Neural progenitor cell (in vitro differentiated cells): ENCODE data around the gene HTRA2. TPM values are rescaled to one million over a fixed set of nuclear protein-coding genes. Genes with fewer than 3 reads are reported as not detected.

ENCODE experiments used
- DNase-seq: peaks from one replicate; pipeline ENCODE4 v3.0.0-alpha.2; 2016; ENCODE audit warnings: low spot score
- H2AFZ ChIP-seq: fragments of 200-600 bp; sonication (generic); replicated peaks from 2 replicates; pipeline ENCODE4 v1.6.1; 2016; ENCODE audit warnings: antibody characterized with exemption
- H3F3A ChIP-seq: fragments of 200-600 bp; sonication (generic); 2 replicates; pipeline ENCODE4 v1.6.1; 2016; ENCODE audit warnings: antibody characterized with exemption, low read depth
- H3K27ac ChIP-seq: fragments of 200-600 bp; sonication (generic); 2 replicates; pipeline ENCODE4 v1.5.1; 2016; ENCODE audit warnings: mild to moderate bottlenecking
- H3K27me3 ChIP-seq: fragments of 200-600 bp; sonication (generic); 2 replicates; pipeline ENCODE4 v1.6.1; 2016; ENCODE audit warnings: mild to moderate bottlenecking, moderate library complexity
- H3K36me3 ChIP-seq: fragments of 200-600 bp; sonication (generic); 2 replicates; pipeline ENCODE4 v1.5.1; 2016
- H3K4me1 ChIP-seq: fragments of 200-600 bp; sonication (generic); 2 replicates; pipeline ENCODE4 v1.6.1; 2016; ENCODE audit warnings: mixed run types
- H3K4me2 ChIP-seq: fragments of 200-600 bp; sonication (generic); 2 replicates; pipeline ENCODE4 v1.6.1; 2016
- H3K4me3 ChIP-seq: fragments of 200-600 bp; sonication (generic); 2 replicates; pipeline ENCODE4 v1.5.1; 2016
- H3K79me2 ChIP-seq: fragments of 200-600 bp; sonication (generic); 2 replicates; pipeline ENCODE4 v1.6.1; 2016; ENCODE audit warnings: low read depth
- H3K9ac ChIP-seq: fragments of 200-600 bp; sonication (generic); 2 replicates; pipeline ENCODE4 v1.6.1; 2016
- H3K9me3 ChIP-seq: fragments of 200-600 bp; sonication (generic); 2 replicates; pipeline ENCODE4 v1.5.1; 2016; ENCODE audit warnings: low read depth
- H4K20me1 ChIP-seq: fragments of 200-600 bp; sonication (generic); 2 replicates; pipeline ENCODE4 v1.6.1; 2016; ENCODE audit warnings: low read depth
- H3K27ac Mint-ChIP-seq: 3 replicates; pipeline ENCODE4 v1.8.0; 2021; ENCODE audit warnings: mixed read lengths
- H3K27me3 Mint-ChIP-seq: 2 replicates; pipeline ENCODE4 v1.8.0; 2022; ENCODE audit warnings: low read depth, mild to moderate bottlenecking, inconsistent platforms, moderate library complexity, mixed read lengths; ENCODE audit not compliant: insufficient read depth
- H3K36me3 Mint-ChIP-seq: 3 replicates; pipeline ENCODE4 v1.8.0; 2021; ENCODE audit warnings: mixed read lengths
- H3K4me1 Mint-ChIP-seq: 3 replicates; pipeline ENCODE4 v1.8.0; 2021; ENCODE audit warnings: mixed read lengths
- H3K4me3 Mint-ChIP-seq: 3 replicates; pipeline ENCODE4 v1.8.0; 2021; ENCODE audit warnings: mild to moderate bottlenecking, moderate library complexity, mixed read lengths
- H3K9me3 Mint-ChIP-seq: 3 replicates; pipeline ENCODE4 v1.8.0; 2020; ENCODE audit warnings: mixed read lengths
- CTCF ChIP-seq: fragments of 200-600 bp; sonication (generic); IDR thresholded peaks from 2 replicates; pipeline ENCODE4 v1.5.1; 2017; ENCODE audit warnings: antibody characterized with exemption, mild to moderate bottlenecking
- EZH2 ChIP-seq: fragments of 200-600 bp; sonication (generic); IDR thresholded peaks from 2 replicates; pipeline ENCODE4 v1.6.1; 2017; ENCODE audit warnings: antibody characterized with exemption, mild to moderate bottlenecking, moderate library complexity
- EZH2phosphoT487 ChIP-seq: fragments of 200-600 bp; sonication (generic); IDR thresholded peaks from 2 replicates; pipeline ENCODE4 v1.6.1; 2017; ENCODE audit warnings: antibody characterized with exemption
- total RNA-seq: library from RNA; depleted of rRNA; stranded (reverse); fragments of >200 nt; gene quantifications from 2 replicates; pipeline ENCODE4 v1.2.3, GENCODE V29; 2015; ENCODE audit warnings: low replicate concordance

The HTRA2 gene
- total RNA-seq, 1 donor from 2014 or later = 18.5 TPM

GRCh38 chr2:74498500-74499266 lies 31.1 kb upstream of the HTRA2 start:
- Histone ChIP-seq H3K36me3 (no peaks in the 10 kb centered on the region), H2AFZ (peak overlapping the region; percentile 66), H3K9ac (no peak overlapping the region), H3F3A (peaks cover 41% of the 10 kb centered on the region), H3K27ac (no peak overlapping the region), H3K27me3 (peaks cover 97% of the 10 kb centered on the region), H3K9me3 (no peaks in the 10 kb centered on the region), H4K20me1 (peaks cover 35% of the 10 kb centered on the region), H3K4me1 (peaks cover 35% of the 10 kb centered on the region), H3K79me2 (no peaks in the 10 kb centered on the region), H3K4me3 (peak overlapping the region; percentile 48), H3K4me2 (peak overlapping the region; percentile 91)
- Mint-ChIP-seq H3K36me3 (no peaks in the 10 kb centered on the region), H3K4me1 (peaks cover 32% of the 10 kb centered on the region), H3K4me3 (peak overlapping the region; percentile 79), H3K27me3 (peaks cover 76% of the 10 kb centered on the region), H3K27ac (no peak overlapping the region), H3K9me3 (peaks cover 2% of the 10 kb centered on the region)
- TF ChIP-seq CTCF (no peak), EZH2 (peak; percentile 29), EZH2phosphoT487 (peak; percentile 95)
- DNase-seq = peak; percentile 88

GRCh38 chr2:74499267-74499939 lies 30.3 kb upstream of the HTRA2 start, which contains the start of gene LBX2:
LBX2 (minus strand) TSS chr2:74499603; CDS start chr2:74499537, 66 bp downstream.
- no peak within 1 kb of the TSS for H3K27ac Mint-ChIP-seq
- Histone ChIP-seq H4K20me1 (peaks cover 35% of the 10 kb centered on the region), H3F3A (peaks cover 47% of the 10 kb centered on the region), H3K9me3 (no peaks in the 10 kb centered on the region), H3K4me2 (peak within 1 kb of the TSS; percentile 91), H3K27me3 (peaks cover 100% of the 10 kb centered on the region), H3K27ac (no peak within 1 kb of the TSS), H3K36me3 (no peaks in the 10 kb centered on the region), H3K4me1 (peaks cover 35% of the 10 kb centered on the region), H3K4me3 (peak within 1 kb of the TSS; percentile 48), H3K9ac (no peak within 1 kb of the TSS), H3K79me2 (no peaks in the 10 kb centered on the region), H2AFZ (peak within 1 kb of the TSS; percentile 66)
- DNase-seq = peak; percentile 60
- H3K4me1 Mint-ChIP-seq = peaks cover 39% of the 10 kb centered on the region
- TF ChIP-seq EZH2phosphoT487 = peak; percentile 93
- no peak for TF ChIP-seq CTCF
- TF ChIP-seq EZH2 = peak; percentile 88
- peaks cover 83% of the 10 kb centered on the region for H3K27me3 Mint-ChIP-seq
- H3K9me3 Mint-ChIP-seq = peaks cover 2% of the 10 kb centered on the region
- peaks cover 2% of the 10 kb centered on the region for H3K36me3 Mint-ChIP-seq
- peak within 1 kb of the TSS; percentile 79 for H3K4me3 Mint-ChIP-seq

GRCh38 chr2:74499940-74500577 lies 29.7 kb upstream of the HTRA2 start:
- no peaks in the 10 kb centered on the region for H3K79me2 ChIP-seq
- peak overlapping the region; percentile 91 for H3K4me2 ChIP-seq
- Mint-ChIP-seq H3K4me1 (peaks cover 43% of the 10 kb centered on the region), H3K27me3 (peaks cover 89% of the 10 kb centered on the region), H3K27ac (no peak overlapping the region), H3K4me3 (peak overlapping the region; percentile 46), H3K36me3 (peaks cover 8% of the 10 kb centered on the region), H3K9me3 (peaks cover 2% of the 10 kb centered on the region)
- H3K9ac ChIP-seq = no peak overlapping the region
- H3F3A ChIP-seq = peaks cover 50% of the 10 kb centered on the region
- DNase-seq = no peak
- no peaks in the 10 kb centered on the region for H3K9me3 ChIP-seq
- peaks cover 35% of the 10 kb centered on the region for H4K20me1 ChIP-seq
- H3K27ac ChIP-seq = no peak overlapping the region
- H3K36me3 ChIP-seq = no peaks in the 10 kb centered on the region
- H2AFZ ChIP-seq = no peak overlapping the region
- H3K4me1 ChIP-seq = peaks cover 35% of the 10 kb centered on the region
- H3K27me3 ChIP-seq = peaks cover 100% of the 10 kb centered on the region
- H3K4me3 ChIP-seq = no peak overlapping the region
- TF ChIP-seq CTCF (no peak), EZH2 (no peak), EZH2phosphoT487 (no peak)
